IMR-90 (cell line): ENCODE data around the gene ISG20. TPM values are rescaled to one million over a fixed set of nuclear protein-coding genes. Genes with fewer than 3 reads are reported as not detected.

Experiments
- ATAC-seq: fragments of 200-7000 bp; cut with Tn5 transposase; 2 replicates; pipeline ENCODE4 v1.9.1; 2020; ENCODE audit warnings: low read depth, mild to moderate bottlenecking, moderate library complexity
- BruUV-seq: library from RNA; stranded (reverse); fragments of 400-500 nt; replicated peaks from 2 replicates; lab custom pipeline; 2021; lab: Mats Ljungman, UMichigan
- CTCF ChIA-PET: fragments of 300-600 bp; formaldehyde crosslinking; extraction: SDS; loops from one replicate; lab custom pipeline; 2021; ENCODE audit warnings: antibody characterized with exemption; lab: Yijun Ruan, JAX
- POLR2A ChIA-PET: fragments of 300-600 bp; sonication (Branson Sonifier 250); formaldehyde crosslinking; loops from one replicate; lab custom pipeline; 2022; ENCODE audit warnings: antibody characterized with exemption; ENCODE audit not compliant: unreplicated experiment; lab: Charles Lee
- DNase-seq: peaks from one replicate; pipeline ENCODE4 v3.0.0; 2013
- H2AFZ ChIP-seq: replicated peaks from 2 replicates; pipeline ENCODE3; 2013; ENCODE audit warnings: low read length, mild to moderate bottlenecking; ENCODE audit not compliant: poor library complexity
- H2AK5ac ChIP-seq: 2 replicates; pipeline ENCODE4 v1.6.1; 2013; ENCODE audit warnings: low read depth, low read length, inconsistent platforms
- H2AK9ac ChIP-seq: replicated peaks from 2 replicates; pipeline ENCODE3; 2013; ENCODE audit warnings: mild to moderate bottlenecking, low read depth, low read length, moderate library complexity; ENCODE audit not compliant: poor library complexity
- H2BK120ac ChIP-seq: 2 replicates; pipeline ENCODE4 v1.6.1; 2013; ENCODE audit warnings: low read depth, low read length, inconsistent platforms
- H2BK15ac ChIP-seq: 3 replicates; pipeline ENCODE4 v1.6.1; 2013; ENCODE audit warnings: low read depth, low read length, inconsistent platforms
- H2BK20ac ChIP-seq: 2 replicates; pipeline ENCODE4 v1.6.1; 2013; ENCODE audit warnings: low read depth, mild to moderate bottlenecking, inconsistent platforms, low read length, moderate library complexity
- H2BK5ac ChIP-seq: 2 replicates; pipeline ENCODE4 v1.6.1; 2013; ENCODE audit warnings: mild to moderate bottlenecking, low read depth, low read length, inconsistent platforms; ENCODE audit not compliant: poor library complexity, severe bottlenecking
- H3K14ac ChIP-seq: replicated peaks from 2 replicates; pipeline ENCODE4 v1.6.1; 2013; ENCODE audit warnings: low read depth, low read length, inconsistent platforms
- H3K18ac ChIP-seq: 2 replicates; pipeline ENCODE4 v1.6.1; 2013; ENCODE audit warnings: low read depth, low read length, control low read depth
- H3K23ac ChIP-seq: 2 replicates; pipeline ENCODE4 v1.6.1; 2013; ENCODE audit warnings: low read depth, low read length, inconsistent platforms
- H3K27ac ChIP-seq: 2 replicates; pipeline ENCODE4 v1.5.1; 2013; ENCODE audit warnings: mild to moderate bottlenecking, control low read depth, low read length; ENCODE audit not compliant: insufficient read depth
- H3K27me3 ChIP-seq: 2 replicates; pipeline ENCODE4 v1.6.1; 2013; ENCODE audit warnings: low read length; ENCODE audit not compliant: control insufficient read depth, insufficient read depth
- H3K36me3 ChIP-seq: 2 replicates; pipeline ENCODE4 v1.6.1; 2013; ENCODE audit warnings: low read length, mixed read lengths; ENCODE audit not compliant: control insufficient read depth, insufficient read depth
- H3K4ac ChIP-seq: 2 replicates; pipeline ENCODE4 v1.6.1; 2013; ENCODE audit warnings: low read depth, low read length, inconsistent platforms
- H3K4me1 ChIP-seq: 2 replicates; pipeline ENCODE4 v1.6.1; 2013; ENCODE audit warnings: low read length, mixed read lengths; ENCODE audit not compliant: control insufficient read depth, insufficient read depth
- H3K4me2 ChIP-seq: 2 replicates; pipeline ENCODE4 v1.6.1; 2013; ENCODE audit warnings: low read depth, mild to moderate bottlenecking, control low read depth, low read length, moderate library complexity
- H3K4me3 ChIP-seq: 2 replicates; pipeline ENCODE4 v1.5.1; 2013; ENCODE audit warnings: low read depth, mild to moderate bottlenecking, control low read depth, low read length, moderate library complexity; ENCODE audit not compliant: insufficient read depth
- H3K56ac ChIP-seq: 2 replicates; pipeline ENCODE4 v1.6.1; 2013; ENCODE audit warnings: low read length, inconsistent platforms; ENCODE audit not compliant: insufficient read depth; ENCODE audit errors: extremely low read depth
- H3K79me1 ChIP-seq, 2 experiments: 2 replicates each; pipeline ENCODE4 v1.6.1; 2013; ENCODE audit warnings: low read length in 2 of 2, inconsistent platforms in 1 of 2, low read depth in 1 of 2
- H3K9ac ChIP-seq: 2 replicates; pipeline ENCODE4 v1.6.1; 2013; ENCODE audit warnings: low read depth, low read length, control low read depth
- H3K9me1 ChIP-seq: 2 replicates; pipeline ENCODE4 v1.6.1; 2013; ENCODE audit warnings: low read length, inconsistent platforms; ENCODE audit not compliant: insufficient read depth
- H3K9me3 ChIP-seq: 2 replicates; pipeline ENCODE4 v1.6.1; 2013; ENCODE audit warnings: low read length; ENCODE audit not compliant: control insufficient read depth, insufficient read depth
- H4K20me1 ChIP-seq: 2 replicates; pipeline ENCODE4 v1.6.1; 2013; ENCODE audit warnings: low read length, inconsistent platforms; ENCODE audit not compliant: insufficient read depth
- H4K5ac ChIP-seq: 2 replicates; pipeline ENCODE4 v1.6.1; 2013; ENCODE audit warnings: mild to moderate bottlenecking, low read depth, low read length, control low read depth
- H4K8ac ChIP-seq, 2 experiments: 2 replicates each; pipeline ENCODE4 v1.6.1; 2013; ENCODE audit warnings: low read depth in 2 of 2, low read length in 2 of 2, control low read depth in 1 of 2, inconsistent platforms in 1 of 2
- H4K91ac ChIP-seq: 2 replicates; pipeline ENCODE4 v1.6.1; 2013; ENCODE audit warnings: low read depth, low read length, inconsistent platforms; ENCODE audit not compliant: insufficient read depth
- BHLHE40 ChIP-seq: fragments of 150-350 bp; IDR thresholded peaks from 2 replicates; pipeline ENCODE4 v1.6.1; 2016; ENCODE audit warnings: mild to moderate bottlenecking, low read depth, low read length
- CEBPB ChIP-seq: IDR thresholded peaks from 2 replicates; pipeline ENCODE4 v1.6.1; 2012; ENCODE audit warnings: low read depth, low read length, improper control_type of control experiment
- CHD1 ChIP-seq: IDR thresholded peaks from 2 replicates; pipeline ENCODE4 v1.6.1; 2012; ENCODE audit warnings: low read depth, low read length, improper control_type of control experiment
- CTCF ChIP-seq: conservative IDR thresholded peaks from 2 replicates; pipeline ENCODE4 v1.5.1; 2012; ENCODE audit warnings: mild to moderate bottlenecking, low read depth, low read length, improper control_type of control experiment
- ELK1 ChIP-seq: fragments of 150-350 bp; IDR thresholded peaks from 2 replicates; pipeline ENCODE4 v1.6.1; 2016; ENCODE audit warnings: low read depth, mild to moderate bottlenecking, low read length, moderate library complexity, borderline replicate concordance
- FOS ChIP-seq: fragments of 150-350 bp; IDR thresholded peaks from 2 replicates; pipeline ENCODE4 v1.6.1; 2016; ENCODE audit warnings: low read depth, low read length
- MAFK ChIP-seq: IDR thresholded peaks from 2 replicates; pipeline ENCODE4 v1.6.1; 2012; ENCODE audit warnings: low read depth, low read length, improper control_type of control experiment
- MAZ ChIP-seq: IDR thresholded peaks from 2 replicates; pipeline ENCODE4 v1.6.1; 2012; ENCODE audit warnings: low read depth, mild to moderate bottlenecking, low read length, improper control_type of control experiment, moderate library complexity, borderline replicate concordance
- MXI1 ChIP-seq: IDR thresholded peaks from 2 replicates; pipeline ENCODE4 v1.6.1; 2012; ENCODE audit warnings: low read depth, mild to moderate bottlenecking, low read length, moderate library complexity, borderline replicate concordance
- NFE2L2 ChIP-seq: fragments of 150-350 bp; IDR thresholded peaks from 2 replicates; pipeline ENCODE4 v1.6.1; 2016; ENCODE audit warnings: low read depth, mild to moderate bottlenecking, low read length
- POLR2A ChIP-seq: IDR thresholded peaks from 2 replicates; pipeline ENCODE4 v1.6.1; 2012; ENCODE audit warnings: mild to moderate bottlenecking, low read depth, low read length
- RAD21 ChIP-seq: IDR thresholded peaks from 2 replicates; pipeline ENCODE4 v1.6.1; 2012; ENCODE audit warnings: low read length, improper control_type of control experiment
- RCOR1 ChIP-seq: IDR thresholded peaks from 2 replicates; pipeline ENCODE4 v1.6.1; 2012; ENCODE audit warnings: mild to moderate bottlenecking, low read length, improper control_type of control experiment; ENCODE audit not compliant: insufficient replicate concordance
- RFX5 ChIP-seq: IDR thresholded peaks from 2 replicates; pipeline ENCODE4 v1.8.0; 2012; ENCODE audit warnings: low read depth, mild to moderate bottlenecking, low read length, moderate library complexity
- SMC3 ChIP-seq: fragments of 150-350 bp; IDR thresholded peaks from 2 replicates; pipeline ENCODE4 v1.6.1; 2016; ENCODE audit warnings: low read depth, mild to moderate bottlenecking, antibody characterized with exemption, low read length, moderate library complexity
- USF2 ChIP-seq: fragments of 150-350 bp; IDR thresholded peaks from 2 replicates; pipeline ENCODE4 v1.6.1; 2017; ENCODE audit warnings: mild to moderate bottlenecking, antibody characterized with exemption, low read length, low read depth
- WGBS, 2 experiments: methylation state at CpG; one replicate each; pipeline versions ENCODE4 v1.1.5 to v1.1.7; 2013; ENCODE audit warnings: missing lambda C conversion rate in 2 of 2; ENCODE audit not compliant: insufficient read length in 1 of 2; ENCODE audit errors: extremely low coverage in 2 of 2; 5-methylcytosine and 5-hydroxymethylcytosine counted together
- dilution Hi-C: fragments of 300-500 bp; cut with HindIII; formaldehyde crosslinking; loops from one replicate; pipeline ENCODE4 v1.14.3; 2018; ENCODE audit warnings: low sequenced_read_pairs; ENCODE audit not compliant: unreplicated experiment
- in situ Hi-C: fragments of 300-500 bp; cut with MboI; formaldehyde crosslinking; loops from 3 replicates; pipeline ENCODE4 v1.14.3; 2019; ENCODE audit warnings: low sequenced_read_pairs, inconsistent platforms, mixed read lengths
- intact Hi-C: fragments of 100-400 bp; cut with micrococcal nuclease; formaldehyde crosslinking; loops from 2 replicates; pipeline ENCODE4 v1.10.0; 2022
- polyA plus RNA-seq, 3 experiments: library from polyadenylated mRNA; depleted of rRNA; stranded (reverse); fragments of >200 nt; gene quantifications; 2 replicates each; pipeline ENCODE4 v1.2.3, GENCODE V29; 2012; ENCODE audit warnings: low replicate concordance in 1 of 3
- total RNA-seq: library from RNA; depleted of rRNA; stranded (reverse); fragments of >200 nt; gene quantifications from 2 replicates; pipeline ENCODE4 v1.2.3, GENCODE V29; 2012

Gene ISG20
- total and polyA plus RNA-seq, 2 of the 4 experiments (the other 2 are of a cell fraction), result 0.72 to 1.2 TPM

- BruUV-seq, result no TSS peak
- no peak overlapping the region for H2BK5ac ChIP-seq
- TF ChIP-seq RAD21, result no peak
- no peak for TF ChIP-seq NFE2L2
- TF ChIP-seq CHD1, result no peak
- TF ChIP-seq MAZ, result no peak
- no peak for TF ChIP-seq RCOR1
- no peak for TF ChIP-seq CTCF
- no peak for TF ChIP-seq ELK1
- TF ChIP-seq CEBPB, result no peak
- no peak for TF ChIP-seq SMC3
- no peak for TF ChIP-seq POLR2A
- TF ChIP-seq FOS, result no peak
- no peak for TF ChIP-seq USF2
- no peak for TF ChIP-seq MXI1
- TF ChIP-seq MAFK, result no peak
- no peak for TF ChIP-seq BHLHE40
- TF ChIP-seq RFX5, result no peak
- H4K5ac ChIP-seq, result no peak overlapping the region
- H3K27ac ChIP-seq, result no peak overlapping the region
- no peak overlapping the region for H2AK9ac ChIP-seq
- no peak overlapping the region for H4K91ac ChIP-seq
- no peak overlapping the region for H2AK5ac ChIP-seq
- H3K9ac ChIP-seq, result no peak overlapping the region
- H4K8ac ChIP-seq, result no peak overlapping the region
- DNase-seq (no peak), ATAC-seq (no peak)
- no peaks in the 10 kb centered on the region for H4K20me1 ChIP-seq
- no peak overlapping the region for H3K4ac ChIP-seq
- H3K27me3 ChIP-seq, result peaks cover 14% of the 10 kb centered on the region; the same call in 1 of the 2 replicates
- no peaks in the 10 kb centered on the region for H3K36me3 ChIP-seq
- H3K18ac ChIP-seq, result no peak overlapping the region
- ChIA-PET POLR2A (no interaction called here), CTCF (no interaction called here)
- no peak overlapping the region for H3K14ac ChIP-seq
- no CpG with 5 or more reads among the region's 13 CpGs for WGBS, 2 experiments
- no peak overlapping the region for H3K4me3 ChIP-seq
- H2BK15ac ChIP-seq, result no peak overlapping the region
- no peaks in the 10 kb centered on the region for H3K9me3 ChIP-seq
- no peak overlapping the region for H3K56ac ChIP-seq
- no peaks in the 10 kb centered on the region for H3K79me1 ChIP-seq
- no peak overlapping the region for H3K23ac ChIP-seq
- no peak overlapping the region for H3K4me2 ChIP-seq
- dilution Hi-C loops, result no loop called here
- intact Hi-C loops, result no loop called here
- H2AFZ ChIP-seq, result peak overlapping the region; percentile 23
- H2BK20ac ChIP-seq, result no peak overlapping the region
- H3K4me1 ChIP-seq, result no peaks in the 10 kb centered on the region
- H2BK120ac ChIP-seq, result no peak overlapping the region
- H3K9me1 ChIP-seq, result no peaks in the 10 kb centered on the region
- in situ Hi-C loops, result no loop called here
Observed at GRCh38 chr15:88681610-88682221, 42.9 kb downstream of the ISG20 start.
